ENCODE data around the gene TMEM39A. TPM values are rescaled to one million over a fixed set of nuclear protein-coding genes. Genes with fewer than 3 reads are reported as not detected.

TMEM39A gene
- total and polyA plus RNA-seq, 2 donors (not counting 1 experiment from before 2014, with no cell fraction given), result 8.5 to 39.9 TPM

DNA sequence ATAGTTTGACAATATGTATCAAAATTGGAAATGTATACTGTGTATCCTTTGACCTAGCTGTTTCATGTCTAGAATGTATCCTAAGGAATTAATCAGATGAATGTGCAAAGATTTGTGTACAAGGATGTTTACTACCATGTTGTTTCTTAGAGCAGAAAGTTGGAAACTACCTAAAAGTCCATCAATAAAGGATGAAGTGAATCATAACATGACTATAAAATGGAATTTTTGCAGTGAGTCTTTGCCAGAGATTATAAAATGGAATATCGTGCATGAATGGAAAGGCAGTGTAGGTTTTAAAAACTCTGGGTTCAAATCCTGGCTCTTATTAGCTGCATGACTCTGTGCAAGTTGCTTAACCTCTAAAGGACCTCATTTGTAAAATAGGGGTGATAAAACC, 19.7 kb upstream of the TMEM39A start:
- no peaks in the 10 kb centered on the region for H3K27me3 ChIP-seq (replicated peaks in 1 of 4; ENCODE audit: control extremely low read depth in 1 of 4, control insufficient read depth in 3 of 4, insufficient read depth in 4 of 4, low read length in 3 of 4)
- H3K4me1 ChIP-seq (ENCODE audit: control insufficient read depth in 2 of 2, insufficient read depth in 2 of 2, low read length in 2 of 2), result no peaks in the 10 kb centered on the region
- Mint-ChIP-seq H3K4me3 (no peak overlapping the region), H3K27ac (no peak overlapping the region), H3K9me3 (ENCODE audit: insufficient read depth) (no peaks in the 10 kb centered on the region), H3K27me3 (no peaks in the 10 kb centered on the region), H3K4me1 (no peaks in the 10 kb centered on the region)
- intact Hi-C loops (cut with micrococcal nuclease), result no loop called here
- peaks cover 29 to 55% of the 10 kb centered on the region in 2 experiments for H3K36me3 ChIP-seq (replicated peaks in 1 of 2; ENCODE audit: control extremely low read depth in 1 of 2, control insufficient read depth in 1 of 2, extremely low read depth in 1 of 2, insufficient read depth in 2 of 2, low read length in 1 of 2)
- H3K9me3 ChIP-seq (ENCODE audit: control extremely low read depth in 1 of 3, control insufficient read depth in 2 of 3, insufficient read depth in 1 of 3, low read length in 2 of 3), result no peaks in the 10 kb centered on the region
- WGBS (ENCODE audit: insufficient coverage), result no CpG with 5 or more reads among the region's 1 CpG
- no peak overlapping the region for H2AFZ ChIP-seq (ENCODE audit: insufficient read depth, low read depth, low read length, poor library complexity, severe bottlenecking)
- no peak overlapping the region for H3K27ac ChIP-seq (ENCODE audit: low read length in 2 of 2)
- no peaks in the 10 kb centered on the region for H3K79me2 ChIP-seq (ENCODE audit: control insufficient read depth, insufficient read depth, low read length)
- TF ChIP-seq, protein P1, sequence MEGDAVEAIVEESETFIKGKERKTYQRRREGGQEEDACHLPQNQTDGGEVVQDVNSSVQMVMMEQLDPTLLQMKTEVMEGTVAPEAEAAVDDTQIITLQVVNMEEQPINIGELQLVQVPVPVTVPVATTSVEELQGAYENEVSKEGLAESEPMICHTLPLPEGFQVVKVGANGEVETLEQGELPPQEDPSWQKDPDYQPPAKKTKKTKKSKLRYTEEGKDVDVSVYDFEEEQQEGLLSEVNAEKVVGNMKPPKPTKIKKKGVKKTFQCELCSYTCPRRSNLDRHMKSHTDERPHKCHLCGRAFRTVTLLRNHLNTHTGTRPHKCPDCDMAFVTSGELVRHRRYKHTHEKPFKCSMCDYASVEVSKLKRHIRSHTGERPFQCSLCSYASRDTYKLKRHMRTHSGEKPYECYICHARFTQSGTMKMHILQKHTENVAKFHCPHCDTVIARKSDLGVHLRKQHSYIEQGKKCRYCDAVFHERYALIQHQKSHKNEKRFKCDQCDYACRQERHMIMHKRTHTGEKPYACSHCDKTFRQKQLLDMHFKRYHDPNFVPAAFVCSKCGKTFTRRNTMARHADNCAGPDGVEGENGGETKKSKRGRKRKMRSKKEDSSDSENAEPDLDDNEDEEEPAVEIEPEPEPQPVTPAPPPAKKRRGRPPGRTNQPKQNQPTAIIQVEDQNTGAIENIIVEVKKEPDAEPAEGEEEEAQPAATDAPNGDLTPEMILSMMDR (IDR thresholded peaks at IDR 0.05), result no peak
- no peak for TF ChIP-seq EZH2 (IDR thresholded peaks at IDR 0.05; ENCODE audit: borderline replicate concordance, insufficient read depth, low read depth, low read length, poor library complexity, severe bottlenecking)
- no peak overlapping the region for H3K4me2 ChIP-seq (replicated peaks; ENCODE audit: low read depth, low read length, poor library complexity, severe bottlenecking)
- CTCF ChIA-PET, result no interaction called here
- no peak overlapping the region for H3K9ac ChIP-seq (ENCODE audit: low read length)
- H3K4me3 ChIP-seq (ENCODE audit: control extremely low read depth in 1 of 5, extremely low read depth in 1 of 5, insufficient read depth in 1 of 5, low read depth in 2 of 5, low read length in 4 of 5), result no peak overlapping the region
- POLR2A ChIA-PET, result no interaction called here
- H4K20me1 ChIP-seq (ENCODE audit: control insufficient read depth, insufficient read depth, low read length, poor library complexity, severe bottlenecking), result no peaks in the 10 kb centered on the region
- ATAC-seq (ENCODE audit: low read depth) (no peak), DNase-seq (no peak)

DNA sequence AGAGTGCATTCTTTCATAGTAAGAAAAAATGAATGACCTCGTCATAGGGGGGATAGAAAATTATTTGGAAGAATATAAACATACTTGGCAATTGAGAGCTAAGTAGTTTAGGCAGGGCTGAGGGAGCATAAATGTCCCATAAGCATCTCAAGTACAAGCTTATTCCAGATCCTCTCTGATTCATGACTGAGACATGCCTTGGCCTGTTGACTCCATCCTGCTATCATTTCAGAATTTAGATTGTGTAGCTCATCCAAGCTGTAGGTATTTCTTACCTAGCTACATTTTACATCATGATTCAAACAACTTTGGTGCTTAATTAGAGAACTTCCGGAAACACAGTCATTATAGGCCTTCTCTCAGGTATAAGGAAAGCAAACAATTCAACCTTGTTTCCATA, 17.7 kb upstream of the TMEM39A start:
- H3K27me3 ChIP-seq (replicated peaks in 1 of 4; ENCODE audit: control extremely low read depth in 1 of 4, control insufficient read depth in 3 of 4, insufficient read depth in 4 of 4, low read length in 3 of 4), result no peaks in the 10 kb centered on the region
- TF ChIP-seq EZH2 (IDR thresholded peaks at IDR 0.05; ENCODE audit: borderline replicate concordance, insufficient read depth, low read depth, low read length, poor library complexity, severe bottlenecking), result no peak
- TF ChIP-seq, protein P1 (IDR thresholded peaks at IDR 0.05), result no peak
- intact Hi-C loops (cut with micrococcal nuclease), result no loop called here
- Mint-ChIP-seq H3K27me3 (no peaks in the 10 kb centered on the region), H3K27ac (no peak overlapping the region), H3K4me1 (no peaks in the 10 kb centered on the region), H3K4me3 (no peak overlapping the region), H3K9me3 (ENCODE audit: insufficient read depth) (no peaks in the 10 kb centered on the region)
- WGBS (ENCODE audit: insufficient coverage), result no CpG with 5 or more reads among the region's 2 CpGs
- H3K4me1 ChIP-seq (ENCODE audit: control insufficient read depth in 2 of 2, insufficient read depth in 2 of 2, low read length in 2 of 2), result no peaks in the 10 kb centered on the region
- DNase-seq (no peak), ATAC-seq (ENCODE audit: low read depth) (no peak)
- peaks cover 18 to 56% of the 10 kb centered on the region in 2 experiments for H3K36me3 ChIP-seq (replicated peaks in 1 of 2; ENCODE audit: control extremely low read depth in 1 of 2, control insufficient read depth in 1 of 2, extremely low read depth in 1 of 2, insufficient read depth in 2 of 2, low read length in 1 of 2)
- H3K9me3 ChIP-seq (ENCODE audit: control extremely low read depth in 1 of 3, control insufficient read depth in 2 of 3, insufficient read depth in 1 of 3, low read length in 2 of 3), result no peaks in the 10 kb centered on the region
- no peak overlapping the region for H3K4me3 ChIP-seq (ENCODE audit: control extremely low read depth in 1 of 5, extremely low read depth in 1 of 5, insufficient read depth in 1 of 5, low read depth in 2 of 5, low read length in 4 of 5)
- H3K9ac ChIP-seq (ENCODE audit: low read length), result no peak overlapping the region
- no peak overlapping the region for H3K27ac ChIP-seq (ENCODE audit: low read length in 2 of 2)
- no peak overlapping the region for H3K4me2 ChIP-seq (replicated peaks; ENCODE audit: low read depth, low read length, poor library complexity, severe bottlenecking)
- no peaks in the 10 kb centered on the region for H4K20me1 ChIP-seq (ENCODE audit: control insufficient read depth, insufficient read depth, low read length, poor library complexity, severe bottlenecking)
- H3K79me2 ChIP-seq (ENCODE audit: control insufficient read depth, insufficient read depth, low read length), result no peaks in the 10 kb centered on the region
- POLR2A ChIA-PET, result no interaction called here
- CTCF ChIA-PET, result no interaction called here
- no peak overlapping the region for H2AFZ ChIP-seq (ENCODE audit: insufficient read depth, low read depth, low read length, poor library complexity, severe bottlenecking)
